Thymus (tissue), 11 donors: ENCODE results near the gene RSF1. TPM values are rescaled to one million over a fixed set of nuclear protein-coding genes. Genes with fewer than 3 reads are reported as not detected.
"Not testable (repeated sequence)": the region's sequence is repeated elsewhere in the genome, so short reads cannot be mapped to it uniquely, and the experiment has no call there.

ENCODE experiments used
- DNase-seq, 9 donors: peaks; one replicate each; pipeline ENCODE4 v3.0.0-alpha.2; 2013; ENCODE audit warnings: low spot score in 9 of 9, low read depth in 6 of 9, missing footprints in 1 of 9
- H3K27ac ChIP-seq, 2 donors: one replicate each; pipeline ENCODE4 v1.5.1; 2013; ENCODE audit warnings: control low read depth in 1 of 2, low read depth in 1 of 2, low read length in 1 of 2, mild to moderate bottlenecking in 1 of 2, moderate library complexity in 1 of 2
- H3K27me3 ChIP-seq, 2 donors: one replicate each; pipeline ENCODE4 v1.5.1; 2013; ENCODE audit warnings: low read length in 1 of 2; ENCODE audit not compliant: control insufficient read depth in 2 of 2, insufficient read depth in 1 of 2
- H3K36me3 ChIP-seq, 2 donors: one replicate each; pipeline ENCODE4 v1.5.1; 2013; ENCODE audit warnings: low read length in 1 of 2, mild to moderate bottlenecking in 1 of 2, moderate library complexity in 1 of 2; ENCODE audit not compliant: control insufficient read depth in 2 of 2, insufficient read depth in 2 of 2
- H3K4me1 ChIP-seq, 2 donors: one replicate each; pipeline ENCODE4 v1.5.1; 2013; ENCODE audit warnings: low read length in 2 of 2; ENCODE audit not compliant: control insufficient read depth in 2 of 2, insufficient read depth in 2 of 2
- H3K4me3 ChIP-seq, 2 donors: one replicate each; pipeline ENCODE4 v1.5.1; 2013; ENCODE audit warnings: low read length in 2 of 2, control low read depth in 1 of 2, mild to moderate bottlenecking in 1 of 2
- H3K9me3 ChIP-seq, 2 donors: one replicate each; pipeline ENCODE4 v1.5.1; 2013; ENCODE audit warnings: low read length in 1 of 2, mild to moderate bottlenecking in 1 of 2; ENCODE audit not compliant: control insufficient read depth in 2 of 2, insufficient read depth in 1 of 2
- WGBS: extraction: QIAGEN DNeasy Blood & Tissue Kit; methylation state at CpG from one replicate; pipeline ENCODE4 v1.1.7; 2013; 5-methylcytosine and 5-hydroxymethylcytosine counted together
- polyA plus RNA-seq: library from polyadenylated mRNA; stranded (reverse); fragments of 200-250 nt; gene quantifications from one replicate; pipeline ENCODE4 v1.2.3, GENCODE V29; 2013
- total RNA-seq: library from RNA; stranded (reverse); fragments of 120-200 nt; gene quantifications from one replicate; pipeline ENCODE4 v1.2.4, GENCODE V29; 2013
- donor health status: healthy.

Gene RSF1
- total and polyA plus RNA-seq, 2 donors, result 12.2 to 51.8 TPM

GRCh38 chr11:77647654-77648305, 172.7 kb downstream of the RSF1 start:
- Histone ChIP-seq H3K27ac (no peak overlapping the region), H3K36me3 (no peaks in the 10 kb centered on the region), H3K9me3 (no peaks in the 10 kb centered on the region), H3K4me3 (no peak overlapping the region), H3K4me1 (no peaks in the 10 kb centered on the region), H3K27me3 (no peaks in the 10 kb centered on the region)
- DNase-seq, result no peak
- 94% methylated on average over 3 of the region's 3 CpGs for WGBS

GRCh38 chr11:77644887-77645286, 175.6 kb downstream of the RSF1 start:
- Histone ChIP-seq H3K36me3 (no peaks in the 10 kb centered on the region), H3K27me3 (no peaks in the 10 kb centered on the region), H3K9me3 (peaks cover 0 to 4% of the 10 kb centered on the region in 2 donors), H3K27ac (no peak overlapping the region), H3K4me3 (no peak overlapping the region), H3K4me1 (no peaks in the 10 kb centered on the region)
- 100% methylated on average over 1 of the region's 1 CpG for WGBS
- no peak for DNase-seq

GRCh38 chr11:77642228-77642627, 178.3 kb downstream of the RSF1 start:
- H3K4me3 ChIP-seq, result no peak overlapping the region
- no peak for DNase-seq
- WGBS, result 97% methylated on average over 2 of the region's 2 CpGs

GRCh38 chr11:77637345-77638165, 183.0 kb downstream of the RSF1 start, which contains the start of gene CLNS1A:
Gene CLNS1A, minus strand, starts transcription at chr11:77637794. Its CDS starts 80 bp downstream, at chr11:77637714.
- Histone ChIP-seq H3K4me1 (peaks cover 12 to 16% of the 10 kb centered on the region in 2 donors), H3K36me3 (peaks cover 0 to 2% of the 10 kb centered on the region in 2 donors), H3K27me3 (no peaks in the 10 kb centered on the region)

More at GRCh38 chr11:77642228-77642627, 178.3 kb downstream of the RSF1 start:
- Histone ChIP-seq H3K36me3 (no peaks in the 10 kb centered on the region), H3K4me1 (peaks cover 2 to 4% of the 10 kb centered on the region in 2 donors), H3K27ac (no peak overlapping the region), H3K9me3 (peaks cover 1 to 4% of the 10 kb centered on the region in 2 donors), H3K27me3 (no peaks in the 10 kb centered on the region)

GRCh38 chr11:77636731-77637344, 183.7 kb downstream of the RSF1 start:
- DNase-seq, result peak in 1 of 9 donors; percentile 26
- Histone ChIP-seq H3K4me1 (peaks cover 12 to 16% of the 10 kb centered on the region in 2 donors), H3K36me3 (peaks cover 2 to 3% of the 10 kb centered on the region in 2 donors), H3K27me3 (no peaks in the 10 kb centered on the region), H3K4me3 (peak overlapping the region; percentile 78 to 92), H3K27ac (no peak overlapping the region), H3K9me3 (peaks cover 1 to 4% of the 10 kb centered on the region in 2 donors)
- WGBS, result under 1% methylated on average over 14 of the region's 14 CpGs

More at GRCh38 chr11:77637345-77638165, 183.0 kb downstream of the RSF1 start, which contains the start of gene CLNS1A:
- Histone ChIP-seq H3K9me3 (peaks cover 1 to 4% of the 10 kb centered on the region in 2 donors), H3K4me3 (peak within 1 kb of the TSS; percentile 78 to 92), H3K27ac (peak within 1 kb of the TSS; percentile 53 to 86)
- peak; percentile 60 to 92 (median 74) for DNase-seq
- WGBS, result 1% methylated on average over 41 of the region's 41 CpGs

GRCh38 chr11:77633926-77634325, 186.6 kb downstream of the RSF1 start:
- Histone ChIP-seq H3K4me1 (peaks cover 12 to 16% of the 10 kb centered on the region in 2 donors), H3K36me3 (peaks cover 3 to 11% of the 10 kb centered on the region in 2 donors)
- not testable (repeated sequence) for DNase-seq, H3K27ac ChIP-seq, H3K9me3 ChIP-seq, H3K27me3 ChIP-seq, H3K4me3 ChIP-seq
- WGBS, result 94% methylated on average over 5 of the region's 5 CpGs

- peaks cover 3 to 5% of the 10 kb centered on the region in 2 donors for H3K4me1 ChIP-seq
- H3K36me3 ChIP-seq, result peaks cover 3 to 17% of the 10 kb centered on the region in 2 donors
- H3K9me3 ChIP-seq, result no peaks in the 10 kb centered on the region
- H3K4me3 ChIP-seq, result no peak overlapping the region
- H3K27ac ChIP-seq, result no peak overlapping the region
- H3K27me3 ChIP-seq, result no peaks in the 10 kb centered on the region
- DNase-seq, result no peak
- 80% methylated on average over 4 of the region's 4 CpGs for WGBS
Observed at GRCh38 chr11:77630157-77630710, 190.3 kb downstream of the RSF1 start.

- 93% methylated on average over 3 of the region's 3 CpGs for WGBS
- no peaks in the 10 kb centered on the region for H3K4me1 ChIP-seq
- peaks cover 29 to 53% of the 10 kb centered on the region in 2 donors for H3K36me3 ChIP-seq
- peak in 7 of 9 donors; percentile 19 to 69 (median 46) for DNase-seq
- H3K9me3 ChIP-seq, result no peaks in the 10 kb centered on the region
- H3K27me3 ChIP-seq, result no peaks in the 10 kb centered on the region
- no peak overlapping the region for H3K27ac ChIP-seq
- H3K4me3 ChIP-seq, result no peak overlapping the region
Observed at GRCh38 chr11:77619576-77620198, 200.8 kb downstream of the RSF1 start.
